RKO (cell line): ENCODE measurements around the gene EID2.

Source experiments
- DNase-seq: peaks from one replicate; pipeline ENCODE4 v3.0.0-alpha.2; 2016; ENCODE audit warnings: low spot score

EID2 gene

DNA sequence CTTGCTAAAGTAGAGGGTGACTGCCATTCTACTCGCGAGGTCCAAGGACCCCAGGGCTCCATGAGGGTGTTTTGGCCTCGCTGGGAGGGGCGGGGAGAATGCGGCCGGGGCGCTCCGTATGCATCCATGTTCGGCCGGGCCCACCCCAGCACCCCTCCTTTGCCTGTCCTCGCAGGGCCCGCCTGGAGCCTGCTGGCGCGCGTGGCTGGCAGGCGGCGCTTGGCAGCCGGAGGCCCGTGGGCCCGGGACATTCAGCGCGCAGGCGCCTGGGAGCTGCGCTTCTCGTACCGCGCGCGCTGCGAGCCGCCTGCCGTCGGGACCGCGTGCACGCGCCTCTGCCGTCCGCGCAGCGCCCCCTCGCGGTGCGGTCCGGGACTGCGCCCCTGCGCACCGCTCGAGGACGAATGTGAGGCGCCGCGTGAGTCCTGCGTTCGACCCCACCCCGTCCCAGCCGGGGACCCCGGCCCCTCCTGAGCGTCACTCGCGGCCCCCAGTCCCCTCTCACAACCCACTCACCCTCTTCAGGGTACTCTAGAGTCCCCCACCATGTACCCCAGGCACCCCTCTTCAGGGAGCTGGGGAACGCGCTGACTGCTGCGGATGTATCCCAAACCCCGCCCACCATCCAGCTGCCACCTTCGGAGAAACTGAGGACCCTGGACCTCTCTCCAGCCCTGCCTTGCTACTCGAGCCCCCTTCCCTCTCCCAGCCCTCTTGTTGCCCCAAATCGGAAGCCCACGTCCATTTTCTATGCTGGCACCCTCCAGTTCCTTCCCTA lies 37.1 kb downstream of the EID2 start:
- peak; percentile 71 for DNase-seq

GRCh38 chr19:39501340-39501739 lies 38.6 kb downstream of the EID2 start:
- DNase-seq: no peak

- no peak for DNase-seq
Observed at GRCh38 chr19:39500543-39500942, 39.4 kb downstream of the EID2 start.

- DNase-seq: no peak
Observed at GRCh38 chr19:39499932-39500331, 40.0 kb downstream of the EID2 start.

GRCh38 chr19:39498798-39499642 lies 40.9 kb downstream of the EID2 start, which contains the start of gene DLL3:
DLL3 (plus strand) TSS chr19:39498947; CDS start chr19:39498975, 28 bp downstream.
- no peak for DNase-seq

GRCh38 chr19:39497996-39498797 lies 41.8 kb downstream of the EID2 start:
- no peak for DNase-seq

DNA sequence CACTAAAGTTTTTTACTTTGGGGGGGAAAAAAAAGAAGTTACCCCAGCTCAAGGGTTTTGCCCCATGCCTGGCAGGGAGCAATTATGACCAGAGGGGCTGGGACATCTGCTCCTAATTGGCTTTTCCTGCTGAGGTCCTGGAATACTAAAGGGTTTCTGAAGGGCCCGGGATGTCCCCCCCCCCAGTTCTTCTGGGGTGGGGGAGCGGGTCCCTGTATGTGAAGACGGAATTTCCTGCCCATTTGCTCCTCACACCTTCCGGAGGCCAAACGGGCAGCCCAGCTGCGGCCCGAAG lies 42.3 kb downstream of the EID2 start:
- no peak for DNase-seq

DNA sequence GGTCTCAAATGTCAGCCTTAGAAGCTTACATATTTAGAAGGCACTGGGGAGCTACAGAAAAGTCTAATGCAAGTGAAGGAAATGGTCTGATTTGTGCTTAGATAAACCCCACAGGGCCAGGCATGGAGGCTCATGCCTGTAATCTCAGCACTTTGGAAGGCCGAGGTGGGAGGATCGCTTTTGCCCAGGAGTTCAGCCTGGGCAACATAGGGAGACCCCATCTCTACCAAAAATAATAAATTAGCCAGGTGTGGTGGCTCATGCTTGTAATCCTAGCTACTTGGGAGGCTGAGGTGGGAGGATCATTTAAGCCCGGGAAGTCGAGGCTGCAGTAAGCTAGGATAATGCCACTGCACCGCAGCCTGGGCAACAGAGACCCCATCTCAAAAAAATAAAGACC lies 43.9 kb downstream of the EID2 start:
- no peak for DNase-seq

GRCh38 chr19:39494661-39495060 lies 45.3 kb downstream of the EID2 start:
- no peak for DNase-seq

- no peak for DNase-seq
Observed at GRCh38 chr19:39492788-39493187, 47.2 kb downstream of the EID2 start.

- no peak for DNase-seq
Observed at GRCh38 chr19:39492225-39492624, 47.7 kb downstream of the EID2 start.

DNA sequence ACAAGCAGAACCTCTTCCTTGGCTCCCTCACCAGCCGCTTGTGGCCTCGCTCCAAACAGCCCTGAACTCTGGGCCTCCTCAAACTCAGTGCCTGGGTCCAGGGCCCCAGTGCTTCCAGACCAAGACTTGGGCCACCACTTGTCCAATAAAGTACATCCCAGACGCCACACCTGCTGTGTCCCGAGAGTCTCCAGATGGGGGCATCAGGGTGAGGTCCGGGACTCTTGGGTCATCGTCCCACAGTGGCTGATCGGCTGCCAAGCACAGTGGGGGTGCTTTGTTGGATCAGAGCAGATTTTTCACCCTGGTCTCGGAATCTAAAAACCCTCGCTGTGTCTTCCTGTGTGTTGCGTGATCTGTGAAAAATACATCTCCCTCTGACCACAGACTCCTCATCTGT lies 50.2 kb downstream of the EID2 start:
- no peak for DNase-seq
